GM19043 (cell line): ENCODE measurements around the gene SNCB.

Experiments
- ATAC-seq: cut with Tn5 transposase; IDR thresholded peaks from one replicate; pipeline ENCODE4 v1.9.1; 2021; ENCODE audit warnings: low read depth; ENCODE audit not compliant: unreplicated experiment

Gene SNCB

DNA sequence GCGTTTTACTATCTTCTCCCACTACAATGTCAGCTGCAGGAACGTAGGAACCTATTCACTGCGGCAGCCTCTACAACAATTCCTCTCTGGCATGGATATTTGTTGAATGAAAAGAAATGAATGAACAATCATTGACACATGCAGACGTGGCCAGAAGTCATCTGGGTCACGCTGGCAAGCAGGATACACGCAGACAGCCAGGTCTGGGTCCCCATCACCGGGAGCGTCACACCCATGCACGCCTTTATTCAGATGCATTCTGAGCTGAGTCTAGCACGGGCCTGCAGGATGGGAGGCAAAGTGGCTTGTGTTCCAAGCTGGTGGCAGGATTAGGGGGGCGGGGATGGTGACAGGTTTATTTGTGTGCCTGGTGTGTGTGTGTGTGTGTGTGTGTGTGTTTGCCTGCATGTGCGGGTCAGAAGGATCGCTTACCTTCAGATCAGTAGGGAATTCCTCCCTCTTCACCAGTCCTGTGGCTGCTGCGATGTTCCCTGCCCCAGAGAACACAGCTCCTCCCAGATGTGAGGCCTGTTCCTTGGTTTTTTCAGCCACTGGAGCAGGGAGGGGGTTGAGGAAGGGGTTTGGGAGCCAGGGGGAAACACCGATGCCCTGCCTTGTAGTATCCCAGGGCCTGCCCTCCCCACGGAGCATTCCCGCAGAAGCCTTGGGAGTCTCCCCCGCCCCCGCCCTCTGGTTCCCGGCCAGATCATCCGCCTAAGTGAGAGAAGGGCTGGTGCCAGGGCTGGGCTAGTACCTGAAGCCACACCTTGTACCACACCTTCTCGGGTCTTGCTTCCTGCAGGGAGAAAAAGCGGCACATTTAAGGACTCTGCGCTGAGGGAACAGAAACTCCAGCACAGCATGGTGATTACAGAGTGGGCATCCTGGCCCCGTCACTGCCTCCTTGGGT lies 4.1 kb downstream of the SNCB start:
- no peak for ATAC-seq

DNA sequence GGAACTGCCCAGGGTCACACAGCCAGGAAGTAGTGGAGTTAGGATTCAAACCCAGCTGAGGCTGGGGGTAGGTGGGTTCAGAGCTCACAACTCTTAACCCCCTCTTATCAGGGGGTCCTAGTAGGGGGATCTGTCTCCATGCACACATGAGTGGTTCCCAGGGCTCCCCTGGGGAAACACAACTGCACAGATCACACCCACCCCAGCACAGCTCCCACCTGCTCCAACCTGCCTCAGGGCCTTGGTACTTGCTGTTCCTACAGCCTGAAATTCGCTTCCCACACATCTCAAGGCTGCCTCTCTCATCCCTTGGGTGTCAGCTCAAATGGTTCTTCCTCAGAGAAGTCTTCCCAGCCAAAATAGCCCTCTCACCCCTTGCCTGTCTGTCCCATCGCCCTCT lies 4.8 kb downstream of the SNCB start:
- no peak for ATAC-seq

DNA sequence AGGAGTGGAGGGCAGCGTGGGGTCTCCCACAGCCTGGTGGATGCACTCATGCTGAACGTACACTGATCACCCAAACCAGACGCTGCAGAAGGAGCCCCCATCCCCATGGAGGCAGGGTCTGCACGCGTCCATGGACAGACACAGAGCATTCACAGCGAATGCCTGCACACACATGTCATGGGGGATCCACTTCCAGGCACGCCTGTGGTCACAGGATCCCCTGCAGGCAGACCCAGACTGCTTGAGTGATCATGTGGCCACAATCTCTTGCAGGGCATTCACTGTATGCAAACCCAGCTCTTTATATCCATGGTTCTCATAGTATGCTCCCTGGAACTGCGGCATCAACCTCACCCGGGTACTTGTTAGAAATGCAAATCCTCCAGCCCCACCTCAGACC lies 5.4 kb downstream of the SNCB start:
- no peak for ATAC-seq

- no peak for ATAC-seq
Observed at GRCh38 chr5:176624142-176624541, 6.2 kb downstream of the SNCB start.

- ATAC-seq, result no peak
Observed at GRCh38 chr5:176621661-176622079, 8.7 kb downstream of the SNCB start.

DNA sequence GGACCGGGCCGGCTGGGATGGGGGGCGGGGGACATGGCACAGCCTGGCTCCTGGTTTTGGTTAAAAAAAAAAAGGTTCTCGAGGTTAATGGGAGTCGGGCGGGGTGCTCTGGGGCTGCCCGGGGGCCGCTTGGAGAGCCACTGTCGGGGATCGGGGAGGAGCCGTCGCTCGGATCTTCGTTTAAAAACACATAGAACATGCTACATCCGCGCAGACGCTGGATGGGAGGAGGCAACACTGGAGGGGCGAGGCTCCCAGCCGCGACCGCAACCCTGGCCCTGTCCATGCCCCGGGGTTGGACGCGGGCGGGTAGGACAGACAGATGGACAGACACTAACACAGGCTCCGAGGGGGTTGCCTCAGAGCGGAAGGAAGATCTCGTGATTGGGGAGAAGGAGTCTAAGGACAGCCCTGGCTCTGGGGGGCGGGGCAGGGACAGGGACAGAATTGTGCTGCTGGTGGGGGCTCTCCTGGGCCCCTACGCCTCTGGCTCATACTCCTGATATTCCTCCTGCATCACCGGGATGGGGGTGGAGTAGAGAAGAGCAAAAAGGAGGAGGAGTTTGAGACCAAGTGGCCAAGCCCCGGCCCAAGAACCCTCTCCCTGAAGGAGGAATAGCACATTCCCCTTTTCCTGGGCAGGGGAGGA lies 9.9 kb downstream of the SNCB start:
- ATAC-seq, result no peak

DNA sequence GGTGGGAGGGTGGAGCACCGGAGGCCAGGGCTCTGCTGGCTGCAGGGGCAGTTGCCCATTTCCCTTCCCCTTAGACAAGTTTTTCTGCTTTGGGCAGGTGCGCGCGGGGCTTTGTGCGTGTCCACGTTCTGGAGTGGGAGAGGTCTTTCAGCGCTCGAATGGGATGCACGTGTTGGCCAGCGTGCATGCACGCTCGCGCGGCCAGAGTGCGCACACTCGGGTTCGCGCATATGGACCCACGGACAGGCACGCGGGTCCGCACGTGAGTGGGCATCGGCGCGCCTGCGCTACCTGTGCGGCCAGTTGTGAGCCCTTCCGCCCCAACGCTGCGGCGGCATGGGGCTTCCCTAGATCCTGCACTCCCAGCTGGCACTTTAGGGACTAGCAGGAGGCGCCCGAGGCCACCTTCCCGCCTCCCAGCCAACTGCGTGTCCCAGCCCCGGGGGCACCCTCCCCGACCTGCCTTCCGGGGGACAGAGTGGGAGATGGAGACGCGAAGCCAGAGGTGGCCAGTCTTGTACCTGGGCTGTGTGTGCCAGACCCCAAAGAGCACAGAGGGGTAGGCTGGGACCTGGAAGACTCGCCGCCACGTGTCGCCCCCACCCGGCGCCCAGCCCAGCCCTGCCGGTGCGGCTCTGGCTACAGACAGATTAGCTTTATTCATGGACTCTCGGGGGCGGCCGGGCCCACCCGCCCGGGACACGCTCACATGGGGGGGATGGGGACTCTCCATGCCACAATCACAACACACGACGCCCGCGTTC lies 10.6 kb downstream of the SNCB start:
- ATAC-seq, result no peak

DNA sequence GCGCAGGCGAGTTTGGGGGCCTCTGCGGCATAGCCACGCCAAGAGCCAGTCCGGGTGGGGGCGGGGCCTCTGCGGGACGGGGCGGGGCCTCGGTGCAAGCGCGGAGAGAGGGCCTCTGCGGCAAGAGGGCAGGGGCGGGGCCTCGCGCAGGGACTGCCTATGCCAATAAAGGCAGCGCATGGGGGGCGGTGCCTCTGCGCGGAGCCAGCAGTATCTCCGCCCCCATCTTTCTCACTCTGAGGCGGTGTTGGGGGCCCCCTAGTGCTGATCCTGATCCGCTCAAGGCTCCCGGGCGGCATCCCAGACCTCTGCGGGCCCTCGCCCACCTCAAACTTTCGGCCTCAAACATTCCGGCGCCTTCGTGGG lies 11.1 kb downstream of the SNCB start:
- no peak for ATAC-seq

GRCh38 chr5:176618783-176619182 lies 11.6 kb downstream of the SNCB start:
- ATAC-seq, result no peak

DNA sequence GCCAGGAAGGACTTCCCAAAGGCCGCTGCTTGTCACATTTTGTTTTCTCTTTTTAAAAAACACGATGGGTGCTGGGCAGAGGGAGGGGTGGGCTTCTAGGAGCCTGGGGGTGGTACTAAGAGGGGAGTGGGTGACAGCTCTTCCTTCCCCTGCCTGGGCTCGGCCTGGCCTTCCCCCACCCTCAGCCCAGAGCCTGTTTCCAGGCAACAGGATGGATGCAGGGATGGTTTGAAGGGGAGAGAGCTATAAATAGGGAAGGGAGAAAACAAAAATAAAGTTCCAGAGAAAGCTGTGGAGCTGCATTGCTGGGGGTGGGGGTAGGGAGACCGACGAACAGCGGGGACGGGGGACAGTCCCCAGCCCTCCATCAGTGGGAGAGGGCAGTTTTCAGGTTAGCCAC lies 13.8 kb downstream of the SNCB start:
- no peak for ATAC-seq

GRCh38 chr5:176614805-176615478 lies 15.4 kb downstream of the SNCB start:
- ATAC-seq, result no peak

GRCh38 chr5:176612855-176613254 lies 17.5 kb downstream of the SNCB start:
- no peak for ATAC-seq

GRCh38 chr5:176612008-176612407 lies 18.3 kb downstream of the SNCB start:
- ATAC-seq, result no peak

DNA sequence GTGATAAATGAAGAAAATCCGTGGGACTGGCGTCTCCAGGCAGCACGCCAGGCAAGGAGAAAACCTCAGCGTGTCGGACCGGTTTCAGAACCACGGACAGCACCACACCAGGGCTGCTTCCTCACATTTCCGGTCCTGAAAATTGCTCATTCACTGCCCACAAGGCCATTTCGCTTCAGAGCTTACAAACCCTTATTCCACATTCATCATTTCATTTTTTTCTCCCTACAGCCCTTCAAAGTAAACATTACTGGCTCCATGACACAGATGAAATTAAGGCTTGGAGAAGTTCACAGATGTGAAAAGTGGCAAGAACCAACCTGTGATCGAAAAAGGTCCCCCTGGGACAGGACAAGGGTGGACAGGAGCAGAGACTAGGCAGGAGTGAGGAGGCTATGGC lies 18.9 kb downstream of the SNCB start:
- ATAC-seq, result no peak

GRCh38 chr5:176610435-176610773 lies 19.9 kb downstream of the SNCB start:
- ATAC-seq, result no peak

GRCh38 chr5:176609724-176610434 lies 20.5 kb downstream of the SNCB start, which contains the start of gene GPRIN1:
GPRIN1 (minus strand) TSS chr5:176610156; CDS start chr5:176599834, 10,322 bp downstream.
- ATAC-seq, result peak; percentile 69

- peak; percentile 29 for ATAC-seq
Observed at GRCh38 chr5:176608937-176609723, 21.2 kb downstream of the SNCB start.

- no peak for ATAC-seq
Observed at GRCh38 chr5:176608142-176608705, 22.1 kb downstream of the SNCB start.

GRCh38 chr5:176606875-176607274 lies 23.5 kb downstream of the SNCB start:
- no peak for ATAC-seq
